CD4-positive, alpha-beta T cell treated with Interleukin-6 for 4 hours (primary cell): ENCODE data around the gene SCYGR8.
A peak's percentile ranks its signal among the peaks of the same experiment; 100 is the strongest.

Experiments used
- DNase-seq: peaks from one replicate; pipeline ENCODE4 v3.0.0-alpha.2; 2020; ENCODE audit warnings: mixed read lengths

SCYGR8 gene

DNA sequence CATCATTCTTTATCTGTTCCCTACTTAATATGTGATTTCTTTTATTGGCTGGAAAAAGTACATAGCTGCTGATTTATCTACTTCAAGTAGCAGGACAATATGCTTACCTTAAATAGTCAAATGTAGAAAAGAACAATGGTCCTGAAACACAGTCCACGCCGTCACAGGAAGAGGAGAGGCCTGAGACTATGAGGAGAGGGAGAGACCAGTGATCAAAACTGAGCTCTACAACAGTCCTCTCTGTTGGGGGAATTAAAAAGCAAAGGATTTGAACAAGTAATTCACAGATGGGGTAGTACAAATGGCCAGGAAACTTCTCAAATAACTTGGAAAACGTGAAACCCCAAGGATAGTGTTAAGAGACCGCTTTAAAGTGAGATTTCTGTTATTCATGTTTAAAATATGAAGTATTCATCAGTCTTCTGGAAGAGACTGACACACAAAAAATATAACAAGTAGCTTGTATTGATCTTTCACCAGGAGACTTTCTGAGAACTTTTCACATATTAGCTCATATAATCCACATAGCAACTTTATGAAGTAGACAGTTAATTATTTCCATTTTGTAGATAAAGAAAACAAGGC is 20.2 kb downstream of the SCYGR8 start:
- DNase-seq = no peak

DNA sequence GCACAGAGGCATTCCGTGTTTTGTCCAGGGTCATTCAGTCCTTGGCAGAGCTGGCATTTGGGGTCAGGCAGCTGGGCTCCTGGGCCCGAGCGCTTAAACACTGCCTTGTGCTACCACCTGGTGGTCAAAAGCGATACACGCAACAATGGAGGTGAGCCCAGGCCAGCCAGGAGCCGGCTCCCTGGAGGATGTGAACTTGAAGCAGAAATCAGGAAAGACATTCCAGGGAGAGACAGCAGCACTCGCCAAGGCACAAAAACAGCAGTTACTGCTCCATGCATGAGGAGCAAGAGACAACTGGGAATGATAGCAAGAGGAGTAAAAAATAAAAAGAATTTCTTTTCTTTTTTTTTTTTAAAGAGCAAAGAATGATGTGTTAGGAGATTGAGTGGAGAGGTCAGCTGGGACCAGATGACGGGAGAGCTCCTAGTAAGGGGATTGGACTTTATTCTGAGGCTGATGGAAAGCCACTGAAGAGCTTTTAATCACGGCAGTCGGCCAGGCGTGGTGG is 20.7 kb downstream of the SCYGR8 start:
- peak; percentile 65 for DNase-seq

DNA sequence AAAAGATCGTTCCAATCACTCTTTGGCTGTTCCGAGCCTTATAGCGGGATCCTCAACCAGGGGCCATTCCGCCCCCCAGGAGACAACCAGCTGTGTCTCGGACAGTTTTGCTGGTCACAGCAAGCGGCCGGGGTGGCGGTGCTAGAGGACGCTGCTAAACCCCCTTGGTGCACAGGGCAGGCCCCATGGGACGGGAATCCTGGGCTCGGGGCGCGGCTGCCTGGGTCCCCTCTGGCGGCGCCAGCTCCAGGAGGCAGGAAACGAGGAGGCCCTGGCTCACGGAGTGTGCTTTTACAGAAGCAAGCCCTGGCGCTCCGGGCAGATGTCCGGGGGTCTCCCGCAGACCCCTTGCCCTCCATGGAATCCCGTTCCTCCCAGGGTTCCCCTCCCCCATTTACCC is 22.1 kb downstream of the SCYGR8 start:
- no peak for DNase-seq

DNA sequence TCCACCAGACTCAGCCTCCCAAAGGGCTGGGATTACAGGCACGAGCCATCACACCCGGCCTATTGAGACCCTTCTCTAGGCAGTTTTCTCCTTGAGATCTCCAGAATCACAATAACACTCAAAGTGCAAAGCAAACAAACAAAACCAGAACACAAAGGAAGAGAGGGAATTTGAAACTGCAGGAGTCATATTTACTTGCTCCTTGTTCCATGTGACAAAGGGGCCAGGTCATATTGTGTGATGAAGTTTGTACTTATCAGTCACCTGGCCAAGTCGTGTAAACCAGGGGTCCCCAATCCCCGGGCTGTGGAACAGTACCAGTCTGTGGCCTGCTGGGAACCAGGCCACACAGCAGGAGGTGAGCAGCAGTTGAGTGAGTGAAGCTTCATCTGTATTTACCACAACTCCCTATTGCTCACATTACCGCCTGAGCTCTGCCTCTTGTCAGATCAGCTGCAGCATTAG is 26.5 kb downstream of the SCYGR8 start:
- no peak for DNase-seq

DNA sequence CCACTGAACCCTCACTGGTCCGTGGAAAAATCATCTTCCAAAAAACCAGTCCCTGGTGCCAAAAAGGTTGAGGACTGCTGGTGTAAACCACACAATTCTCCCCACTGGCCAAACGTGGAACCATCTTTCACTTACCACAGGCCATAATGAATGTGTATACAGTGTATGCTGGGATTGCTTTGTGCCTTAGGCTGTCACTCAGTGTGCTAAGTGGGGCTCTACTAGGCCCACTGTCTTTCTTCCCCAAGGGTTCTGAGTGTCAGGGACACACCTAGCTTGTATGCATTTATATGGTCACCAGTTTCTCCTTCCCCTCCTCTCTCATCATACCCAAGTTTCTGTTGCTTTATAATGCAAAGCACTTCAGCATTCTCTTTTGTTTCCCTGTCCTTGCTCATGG is 27.2 kb downstream of the SCYGR8 start:
- no peak for DNase-seq

GRCh38 chr2:227774011-227774624 is 28.4 kb downstream of the SCYGR8 start:
- no peak for DNase-seq

DNA sequence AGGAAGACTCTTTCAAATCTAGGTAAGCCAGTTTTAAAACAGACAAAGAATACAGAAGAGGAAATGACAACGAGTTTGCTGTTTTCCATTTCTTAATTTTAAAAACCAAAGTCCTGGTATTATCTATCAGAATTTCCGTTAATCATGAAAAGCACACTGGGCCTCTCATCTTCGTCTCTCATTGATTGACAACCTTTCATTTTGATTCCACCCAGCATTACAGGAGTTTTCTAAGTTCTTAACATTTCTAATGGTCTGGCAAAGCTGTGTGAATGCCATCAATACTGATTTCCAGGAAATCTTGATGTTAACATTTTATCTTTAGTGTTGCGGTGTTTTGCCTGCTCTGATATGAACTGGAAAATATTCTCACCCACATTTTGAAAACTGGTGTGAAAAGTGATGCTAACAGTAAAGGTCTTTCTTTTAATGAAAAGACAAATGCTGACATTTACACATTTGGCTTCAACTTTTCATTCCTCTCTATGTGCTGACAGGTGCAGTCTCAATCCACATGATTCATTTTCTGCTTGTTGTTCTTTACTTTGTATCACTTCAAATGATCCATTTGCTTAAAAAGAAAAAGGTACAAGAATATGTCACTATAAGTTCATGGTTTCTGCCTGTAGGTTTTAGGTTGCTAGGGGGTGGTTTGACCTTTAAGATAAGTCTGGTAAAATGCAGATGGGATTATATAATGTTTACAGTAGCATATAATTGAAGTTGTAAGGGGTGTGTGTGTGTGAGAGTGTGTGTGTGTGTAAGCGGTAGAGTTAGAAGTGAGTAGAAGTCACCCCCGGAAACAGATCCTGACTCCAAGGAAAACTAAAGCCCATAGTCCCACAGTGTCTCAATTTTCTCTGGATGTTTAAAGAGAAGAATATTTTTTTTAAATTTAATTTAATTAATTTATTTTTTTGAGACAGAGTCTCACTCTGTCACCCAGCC is 29.5 kb downstream of the SCYGR8 start:
- no peak for DNase-seq

GRCh38 chr2:227780981-227781615 is 35.4 kb downstream of the SCYGR8 start:
- no peak for DNase-seq

DNA sequence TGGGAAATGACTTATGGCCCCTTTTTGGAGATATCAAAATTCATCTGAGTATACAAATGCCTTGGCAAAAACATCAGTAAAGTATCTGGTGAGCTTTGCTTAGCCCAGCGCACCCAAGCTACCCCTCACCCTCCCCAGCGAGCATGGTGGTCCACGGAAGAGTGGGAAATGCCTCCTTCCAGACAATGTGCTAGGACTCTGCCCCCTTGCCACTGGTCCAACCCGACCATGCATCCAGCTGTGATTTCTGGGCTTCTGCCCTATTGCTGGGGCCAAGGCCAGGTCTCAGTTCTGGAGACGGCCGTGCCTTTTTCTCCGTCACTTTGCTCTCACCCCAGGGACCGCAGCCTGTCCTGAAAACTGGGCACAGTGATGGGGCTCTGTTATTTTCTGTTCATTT is 36.1 kb downstream of the SCYGR8 start:
- no peak for DNase-seq

- DNase-seq = no peak
These were observed 37.1 kb downstream of the SCYGR8 start for GRCh38 chr2:227782804-227783203.

- no peak for DNase-seq
These were observed 37.9 kb downstream of the SCYGR8 start for GRCh38 chr2:227783404-227784138.

- DNase-seq = no peak
These were observed 39.6 kb downstream of the SCYGR8 start for GRCh38 chr2:227785293-227785692.

DNA sequence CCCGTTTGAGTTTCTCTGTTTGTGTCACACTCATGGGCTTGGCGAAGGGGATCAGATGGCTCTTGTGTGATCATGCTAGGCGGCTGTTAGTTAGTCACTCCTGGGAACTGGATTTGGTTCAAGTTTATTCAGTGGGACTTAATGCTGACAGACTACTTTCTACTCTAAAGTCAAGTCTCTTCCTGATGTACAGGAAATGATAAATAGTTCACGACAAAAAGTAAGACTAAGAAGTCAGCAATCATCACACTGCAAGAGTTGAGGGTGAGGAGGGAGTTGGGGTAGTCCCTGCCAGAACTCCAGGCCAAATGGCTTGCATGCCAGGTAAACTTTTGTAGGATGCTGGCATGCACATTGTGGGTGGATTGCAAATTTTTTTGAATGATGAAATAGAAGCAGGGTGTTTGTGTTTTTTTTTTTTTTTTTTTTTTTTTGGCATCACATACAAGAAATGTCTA is 42.9 kb downstream of the SCYGR8 start:
- no peak for DNase-seq

DNA sequence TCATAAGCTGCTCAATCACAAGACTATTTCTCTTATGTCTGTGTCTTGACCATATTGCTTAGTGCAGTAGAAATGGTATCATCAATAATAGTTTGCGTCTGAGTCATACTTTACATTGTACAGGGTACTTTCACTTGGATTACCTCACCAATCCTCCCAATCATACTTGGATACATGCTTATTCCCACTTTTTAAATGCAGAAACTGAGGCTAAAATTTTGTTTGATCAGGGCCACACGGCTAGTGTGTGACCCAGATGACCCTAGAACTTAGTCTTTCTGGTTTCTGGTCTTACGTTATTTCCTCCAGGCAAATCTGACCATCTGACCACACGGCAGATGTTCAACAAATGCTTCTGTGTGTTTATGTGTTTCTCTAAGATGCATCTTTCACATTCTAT is 44.1 kb downstream of the SCYGR8 start:
- no peak for DNase-seq

- DNase-seq = no peak
These were observed 47.5 kb downstream of the SCYGR8 start for GRCh38 chr2:227793148-227793712.
